B cell (primary cell): ENCODE results near the gene EEF1A2. TPM values are rescaled to one million over a fixed set of nuclear protein-coding genes. Genes with fewer than 3 reads are reported as not detected.

ENCODE experiments used
- ATAC-seq: fragments of 200-7000 bp; cut with Tn5 transposase; one replicate; pipeline ENCODE4 v1.10.0; 2021; ENCODE audit warnings: low read depth, mild to moderate bottlenecking, moderate number of reproducible peaks, moderate library complexity
- CTCF ChIA-PET: fragments of 350-600 bp; sonication (Branson Sonifier 250); formaldehyde crosslinking; loops from one replicate; lab custom pipeline; 2021; ENCODE audit warnings: antibody characterized with exemption, inconsistent platforms; lab: Charles Lee
- POLR2A ChIA-PET: fragments of 350-600 bp; sonication (Branson Sonifier 250); formaldehyde crosslinking; loops from one replicate; lab custom pipeline; 2021; ENCODE audit warnings: antibody characterized with exemption; lab: Charles Lee
- DNase-seq: peaks from one replicate; pipeline ENCODE4 v3.0.0; 2013
- H2AFZ ChIP-seq: 2 replicates; pipeline ENCODE4 v1.6.1; 2012; ENCODE audit warnings: mild to moderate bottlenecking, low read depth, low read length; ENCODE audit not compliant: insufficient read depth, poor library complexity, severe bottlenecking
- H3K27ac ChIP-seq, 2 donors: 1 replicate in 1 of 2; 2 replicates in 1 of 2; pipeline ENCODE4 v1.5.1; 2012 to 2013; ENCODE audit warnings: low read length in 2 of 2, mild to moderate bottlenecking in 2 of 2, moderate library complexity in 1 of 2
- H3K27me3 ChIP-seq, 4 experiments: fragments of 200-600 bp in 1 of 4; sonication (generic) in 1 of 4; replicated peaks in 1 of 4; 1 replicate in 2 of 4; 2 replicates in 2 of 4; pipeline versions ENCODE4 v1.6.1 to v1.7.0; 2013 to 2016; ENCODE audit warnings: low read length in 3 of 4, mild to moderate bottlenecking in 2 of 4, mixed read lengths in 1 of 4, moderate library complexity in 1 of 4; ENCODE audit not compliant: insufficient read depth in 4 of 4, control insufficient read depth in 3 of 4; ENCODE audit errors: control extremely low read depth in 1 of 4
- H3K36me3 ChIP-seq, 2 experiments: replicated peaks in 1 of 2; 1 replicate in 1 of 2; 2 replicates in 1 of 2; pipeline versions ENCODE4 v1.6.1 to v1.7.1; 2013; ENCODE audit warnings: low read length in 1 of 2; ENCODE audit not compliant: insufficient read depth in 2 of 2, control insufficient read depth in 1 of 2; ENCODE audit errors: control extremely low read depth in 1 of 2, extremely low read depth in 1 of 2
- H3K4me1 ChIP-seq, 2 donors: fragments of 200-600 bp in 1 of 2; sonication (generic) in 1 of 2; 1 replicate in 1 of 2; 2 replicates in 1 of 2; pipeline versions ENCODE4 v1.5.1 to v1.6.1; 2013 to 2017; ENCODE audit warnings: low read length in 2 of 2; ENCODE audit not compliant: control insufficient read depth in 2 of 2, insufficient read depth in 2 of 2
- H3K4me2 ChIP-seq: replicated peaks from 2 replicates; pipeline ENCODE3; 2012; ENCODE audit warnings: mild to moderate bottlenecking, low read depth, low read length; ENCODE audit not compliant: poor library complexity, severe bottlenecking
- H3K4me3 ChIP-seq, 5 experiments: fragments of 200-600 bp in 1 of 5; sonication (generic) in 1 of 5; 1 replicate in 3 of 5; 2 replicates in 2 of 5; pipeline versions ENCODE4 v1.5.1 to v1.7.0; 2011 to 2016; ENCODE audit warnings: low read length in 4 of 5, mild to moderate bottlenecking in 4 of 5, low read depth in 2 of 5, control low read depth in 1 of 5, moderate library complexity in 1 of 5; ENCODE audit not compliant: insufficient read depth in 1 of 5; ENCODE audit errors: control extremely low read depth in 1 of 5, extremely low read depth in 1 of 5
- H3K79me2 ChIP-seq: fragments of 200-600 bp; sonication (generic); one replicate; pipeline ENCODE4 v1.6.0; 2016; ENCODE audit warnings: low read length; ENCODE audit not compliant: control insufficient read depth, insufficient read depth
- H3K9ac ChIP-seq: fragments of 200-600 bp; sonication (generic); 2 replicates; pipeline ENCODE4 v1.6.1; 2017; ENCODE audit warnings: mild to moderate bottlenecking, low read length, moderate library complexity
- H3K9me3 ChIP-seq, 3 donors: one replicate each; pipeline versions ENCODE4 v1.6.1 to v1.7.1; 2013; ENCODE audit warnings: low read length in 2 of 3; ENCODE audit not compliant: control insufficient read depth in 2 of 3, insufficient read depth in 1 of 3; ENCODE audit errors: control extremely low read depth in 1 of 3
- H4K20me1 ChIP-seq: 2 replicates; pipeline ENCODE4 v1.6.0; 2012; ENCODE audit warnings: mild to moderate bottlenecking, low read length; ENCODE audit not compliant: insufficient read depth, control insufficient read depth, poor library complexity, severe bottlenecking
- H3K27ac Mint-ChIP-seq: one replicate; pipeline ENCODE4 v1.8.0; 2021; ENCODE audit warnings: mixed read lengths
- H3K27me3 Mint-ChIP-seq: one replicate; pipeline ENCODE4 v1.8.0; 2021; ENCODE audit warnings: mixed read lengths
- H3K4me1 Mint-ChIP-seq: one replicate; pipeline ENCODE4 v1.8.0; 2021; ENCODE audit warnings: mixed read lengths
- H3K4me3 Mint-ChIP-seq: one replicate; pipeline ENCODE4 v1.8.0; 2021; ENCODE audit warnings: mixed read lengths
- H3K9me3 Mint-ChIP-seq: one replicate; pipeline ENCODE4 v1.8.0; 2022; ENCODE audit warnings: mixed read lengths; ENCODE audit not compliant: insufficient read depth
- EZH2 ChIP-seq: IDR thresholded peaks from 2 replicates; pipeline ENCODE4 v1.6.1; 2012; ENCODE audit warnings: borderline replicate concordance, low read depth, mild to moderate bottlenecking, moderate library complexity, low read length; ENCODE audit not compliant: insufficient read depth, poor library complexity, severe bottlenecking
- WGBS: methylation state at CpG from one replicate; pipeline ENCODE4 v1.1.5; 2013; ENCODE audit warnings: missing lambda C conversion rate; ENCODE audit not compliant: insufficient coverage; 5-methylcytosine and 5-hydroxymethylcytosine counted together
- intact Hi-C: fragments of 100-400 bp; cut with micrococcal nuclease; formaldehyde crosslinking; loops from one replicate; pipeline ENCODE4 v1.10.0; 2022
- polyA plus RNA-seq: library from polyadenylated mRNA; depleted of rRNA; stranded (reverse); fragments of >200 nt; gene quantifications from 2 replicates; pipeline ENCODE4 v1.2.3, GENCODE V29; 2012
- total RNA-seq, 2 donors: library from RNA; stranded (reverse); fragments of 120-200 nt in 1 of 2; gene quantifications; 1 replicate in 1 of 2; 2 replicates in 1 of 2; pipeline versions ENCODE4 v1.2.3 to v1.2.4, GENCODE V29; 2013 to 2022
- TF ChIP-seq, protein P1 (sequence below): fragments of 200-600 bp; IDR thresholded peaks from one replicate; pipeline ENCODE4 v1.8.0; 2022; ENCODE audit warnings: antibody characterized with exemption, mild to moderate bottlenecking

EEF1A2 gene
- total and polyA plus RNA-seq, 2 donors (not counting 1 experiment from before 2014, with no cell fraction given), result 2.2 to 2.9 TPM

DNA sequence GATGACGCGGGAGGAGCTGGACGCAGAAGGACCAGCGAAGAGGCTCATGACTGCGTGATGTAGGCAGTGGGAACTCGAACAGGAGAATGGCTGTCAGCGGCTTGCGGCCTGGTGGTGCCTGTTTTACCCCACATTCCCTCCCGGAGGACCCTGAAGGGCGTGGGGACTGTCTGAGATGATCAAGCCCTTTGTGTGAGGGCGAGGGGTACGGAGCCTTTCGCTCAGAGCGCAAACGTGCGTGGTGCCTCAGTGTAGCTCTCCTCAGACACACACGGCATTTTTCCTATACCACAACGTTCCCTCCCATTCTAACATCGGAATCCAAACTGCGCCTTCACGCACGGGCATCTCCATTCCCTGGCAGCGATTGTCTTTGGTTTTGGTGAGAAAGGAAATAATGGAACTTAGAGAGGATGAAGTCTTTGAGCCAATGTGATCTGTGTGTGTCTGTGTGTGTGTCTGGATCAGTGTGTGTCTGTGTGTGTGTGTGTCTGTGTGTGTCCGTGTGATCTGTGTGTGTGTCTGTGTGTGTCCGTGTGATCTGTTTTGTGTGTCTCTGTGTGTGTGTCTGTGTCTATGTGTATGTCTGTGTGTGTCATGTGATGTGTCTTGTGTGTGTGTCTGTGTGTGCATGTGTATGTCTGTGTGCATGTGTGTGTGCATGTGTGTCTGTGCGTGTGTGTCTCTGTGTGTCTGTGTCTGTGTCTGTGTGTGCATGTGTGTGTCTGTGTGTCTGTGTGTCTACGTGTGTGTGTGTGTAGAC lies 33.0 kb upstream of the EEF1A2 start:
- Histone ChIP-seq H3K9ac (no peak overlapping the region), H3K27me3 (peaks cover 0 to 6% (median 0%) of the 10 kb centered on the region in 4 experiments), H4K20me1 (no peaks in the 10 kb centered on the region), H3K9me3 (peaks cover 0 to 3% (median 0%) of the 10 kb centered on the region in 3 donors), H3K4me3 (no peak overlapping the region), H3K27ac (no peak overlapping the region), H3K79me2 (no peaks in the 10 kb centered on the region), H2AFZ (no peak overlapping the region), H3K4me2 (no peak overlapping the region), H3K36me3 (no peaks in the 10 kb centered on the region), H3K4me1 (peaks cover 3 to 7% of the 10 kb centered on the region in 2 donors)
- ChIA-PET POLR2A (interaction anchor here (0.6 to 1.1 kb wide), 4 partner anchors 10 to 327 kb away, joined by 3 to 7 read pairs (median 6); partner anchors contain the start of gene SLC2A4RG), CTCF (interaction anchor here (1.1 kb wide), 1 partner anchor 442 kb away, joined by 3 read pairs; no protein-coding TSS in a partner anchor)
- Mint-ChIP-seq H3K4me3 (no peak overlapping the region), H3K27me3 (no peaks in the 10 kb centered on the region), H3K27ac (no peak overlapping the region), H3K4me1 (peaks cover 13% of the 10 kb centered on the region), H3K9me3 (no peaks in the 10 kb centered on the region)
- TF ChIP-seq, protein P1, sequence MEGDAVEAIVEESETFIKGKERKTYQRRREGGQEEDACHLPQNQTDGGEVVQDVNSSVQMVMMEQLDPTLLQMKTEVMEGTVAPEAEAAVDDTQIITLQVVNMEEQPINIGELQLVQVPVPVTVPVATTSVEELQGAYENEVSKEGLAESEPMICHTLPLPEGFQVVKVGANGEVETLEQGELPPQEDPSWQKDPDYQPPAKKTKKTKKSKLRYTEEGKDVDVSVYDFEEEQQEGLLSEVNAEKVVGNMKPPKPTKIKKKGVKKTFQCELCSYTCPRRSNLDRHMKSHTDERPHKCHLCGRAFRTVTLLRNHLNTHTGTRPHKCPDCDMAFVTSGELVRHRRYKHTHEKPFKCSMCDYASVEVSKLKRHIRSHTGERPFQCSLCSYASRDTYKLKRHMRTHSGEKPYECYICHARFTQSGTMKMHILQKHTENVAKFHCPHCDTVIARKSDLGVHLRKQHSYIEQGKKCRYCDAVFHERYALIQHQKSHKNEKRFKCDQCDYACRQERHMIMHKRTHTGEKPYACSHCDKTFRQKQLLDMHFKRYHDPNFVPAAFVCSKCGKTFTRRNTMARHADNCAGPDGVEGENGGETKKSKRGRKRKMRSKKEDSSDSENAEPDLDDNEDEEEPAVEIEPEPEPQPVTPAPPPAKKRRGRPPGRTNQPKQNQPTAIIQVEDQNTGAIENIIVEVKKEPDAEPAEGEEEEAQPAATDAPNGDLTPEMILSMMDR, result no peak
- no peak for TF ChIP-seq EZH2
- intact Hi-C loops, result no loop called here
- WGBS, result 92% methylated on average over 23 of the region's 27 CpGs
- DNase-seq (peak; percentile 17), ATAC-seq (no peak)

DNA sequence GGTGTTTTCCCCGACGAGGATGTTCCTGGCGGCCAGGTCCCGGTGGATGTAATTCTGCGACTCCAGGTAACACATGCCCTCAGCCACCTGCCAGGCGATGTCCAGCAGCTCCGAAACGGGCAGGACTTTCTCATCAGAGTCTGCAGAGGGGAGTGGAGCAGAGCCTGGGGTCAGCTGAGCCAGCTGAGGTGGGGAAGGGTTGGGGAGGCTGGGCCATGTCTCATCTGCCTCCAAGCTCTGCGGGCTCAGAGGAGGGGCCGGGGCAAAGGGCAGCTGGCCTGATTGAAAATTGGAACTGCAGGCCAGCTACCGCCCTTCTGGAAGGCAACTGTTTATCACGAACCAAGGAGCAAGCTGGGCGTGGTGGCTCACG lies 31.9 kb upstream of the EEF1A2 start:
- H3K4me3 Mint-ChIP-seq, result no peak overlapping the region

More for the DNA sequence above, 31.9 kb upstream of the EEF1A2 start:
- no peak overlapping the region for H3K27ac ChIP-seq
- no peaks in the 10 kb centered on the region for H3K27me3 Mint-ChIP-seq
- no peaks in the 10 kb centered on the region for H3K9me3 Mint-ChIP-seq
- H3K9me3 ChIP-seq, result no peaks in the 10 kb centered on the region
- H3K79me2 ChIP-seq, result no peaks in the 10 kb centered on the region
- H3K4me2 ChIP-seq, result no peak overlapping the region
- H3K9ac ChIP-seq, result no peak overlapping the region
- H3K36me3 ChIP-seq, result no peaks in the 10 kb centered on the region
- intact Hi-C loops, result no loop called here
- CTCF ChIA-PET, result no interaction called here
- no peak overlapping the region for H3K4me3 ChIP-seq
- H3K4me1 ChIP-seq, result peaks cover 5 to 6% of the 10 kb centered on the region in 2 donors
- WGBS, result 84% methylated on average over 11 of the region's 14 CpGs
- TF ChIP-seq, protein P1, result no peak
- TF ChIP-seq EZH2, result no peak
- H4K20me1 ChIP-seq, result no peaks in the 10 kb centered on the region
- H3K4me1 Mint-ChIP-seq, result peaks cover 12% of the 10 kb centered on the region
- H3K27me3 ChIP-seq, result peaks cover 0 to 6% (median 0%) of the 10 kb centered on the region in 4 experiments
- ATAC-seq, result no peak
- POLR2A ChIA-PET, result interaction anchor here (0.7 to 1.1 kb wide), 2 partner anchors 111 to 328 kb away, joined by 5 to 6 read pairs; no protein-coding TSS in a partner anchor
- no peak overlapping the region for H2AFZ ChIP-seq
- no peak overlapping the region for H3K27ac Mint-ChIP-seq
- DNase-seq, result peak; percentile 10
